Fibroblast of skin of left quadriceps (primary cell): ENCODE measurements around the gene OR4D2.
"Not testable (repeated sequence)": the region's sequence is repeated elsewhere in the genome, so short reads cannot be mapped to it uniquely, and the experiment has no call there.

Experiments used
- DNase-seq, 2 experiments: peaks; one replicate each; pipeline ENCODE4 v3.0.0-alpha.2; 2013; ENCODE audit warnings: low read depth in 2 of 2

OR4D2 gene

GRCh38 chr17:58166682-58167081 lies at the start of gene OR4D2:
OR4D2 (plus strand) TSS chr17:58166982; CDS start chr17:58169656, 2,674 bp downstream.
- no peak for DNase-seq

DNA sequence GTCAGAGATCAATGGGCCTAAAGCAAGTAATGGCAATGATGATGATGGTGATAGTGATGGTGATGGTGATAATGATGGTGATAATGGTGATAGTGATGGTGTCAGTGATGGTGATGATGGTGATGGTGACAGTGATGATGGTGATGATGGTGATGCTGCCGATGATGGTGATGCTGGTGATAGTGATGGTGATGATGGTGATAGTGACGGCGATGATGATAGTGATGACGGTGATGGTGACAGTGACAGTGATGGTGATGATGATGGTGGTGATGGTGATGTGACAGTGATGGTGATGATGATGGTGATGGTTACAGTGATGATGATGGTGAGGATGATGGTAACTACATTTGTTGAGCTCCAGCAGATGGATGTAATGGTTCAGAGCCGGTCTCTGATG lies 49.4 kb upstream of the OR4D2 start:
- no peak for DNase-seq

- no peak for DNase-seq
Measured at GRCh38 chr17:58119491-58119890, 47.3 kb upstream of the OR4D2 start.

- DNase-seq: peak; percentile 15 to 18
Measured at GRCh38 chr17:58120195-58120822, 46.5 kb upstream of the OR4D2 start.

GRCh38 chr17:58121925-58122324 lies 44.9 kb upstream of the OR4D2 start:
- DNase-seq: peak; percentile 4 to 5

DNA sequence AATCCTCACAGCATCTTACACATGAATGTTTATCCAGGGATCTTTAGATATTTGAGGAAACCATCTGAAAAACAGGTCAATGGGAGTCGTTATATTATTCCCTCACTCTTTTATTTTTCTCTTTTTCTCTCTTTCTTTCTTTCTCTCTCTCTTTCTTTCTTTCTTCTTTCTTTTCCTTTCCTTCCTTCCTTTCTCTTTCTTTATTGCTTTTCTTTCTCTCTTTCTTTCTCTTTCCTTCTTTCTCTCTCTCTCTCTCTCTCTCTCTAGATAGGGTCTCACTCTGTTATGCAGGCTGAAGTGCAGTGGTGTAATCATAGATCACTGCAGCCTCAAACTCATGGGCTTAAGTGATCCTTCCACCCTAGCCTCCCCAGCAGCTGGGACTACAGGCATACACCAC lies 38.9 kb upstream of the OR4D2 start:
- no peak for DNase-seq

DNA sequence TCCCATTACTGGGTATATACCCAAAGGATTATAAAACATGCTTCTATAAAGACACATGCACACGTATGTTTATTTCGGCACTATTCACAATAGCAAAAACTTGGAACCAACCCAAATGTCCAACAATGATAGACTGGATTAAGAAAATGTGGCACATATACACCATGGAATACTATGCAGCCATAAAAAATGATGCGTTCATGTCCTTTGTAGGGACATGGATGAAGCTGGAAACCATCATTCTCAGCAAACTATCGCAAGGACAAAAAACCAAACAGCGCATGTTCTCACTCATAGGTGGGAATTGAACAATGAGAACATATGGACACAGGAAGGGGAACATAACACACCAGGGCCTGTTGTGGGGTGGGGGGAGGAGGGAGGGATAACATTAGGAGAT lies 34.1 kb upstream of the OR4D2 start:
- DNase-seq: not testable (repeated sequence)

GRCh38 chr17:58136669-58137279 lies 30.0 kb upstream of the OR4D2 start:
- DNase-seq: no peak

GRCh38 chr17:58141505-58141904 lies 25.3 kb upstream of the OR4D2 start:
- DNase-seq: no peak

DNA sequence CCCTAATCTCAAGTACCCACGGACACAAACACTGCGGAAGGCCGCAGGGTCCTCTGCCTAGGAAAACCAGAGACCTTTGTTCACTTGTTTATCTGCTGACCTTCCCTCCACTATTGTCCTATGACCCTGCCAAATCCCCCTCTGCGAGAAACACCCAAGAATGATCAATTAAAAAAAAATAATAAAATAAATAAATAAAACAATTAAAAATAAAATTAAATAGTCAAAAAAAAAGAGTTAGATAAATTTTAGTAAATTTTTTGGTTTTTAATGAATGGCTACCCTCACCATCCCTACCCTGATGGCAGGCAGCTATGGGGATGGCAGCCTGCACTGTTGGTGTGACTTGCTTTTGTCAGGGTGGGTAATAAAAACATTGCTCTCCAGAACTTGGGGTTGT lies 23.4 kb upstream of the OR4D2 start:
- DNase-seq: not testable (repeated sequence)

- DNase-seq: no peak
Measured at GRCh38 chr17:58144801-58145200, 22.0 kb upstream of the OR4D2 start.

DNA sequence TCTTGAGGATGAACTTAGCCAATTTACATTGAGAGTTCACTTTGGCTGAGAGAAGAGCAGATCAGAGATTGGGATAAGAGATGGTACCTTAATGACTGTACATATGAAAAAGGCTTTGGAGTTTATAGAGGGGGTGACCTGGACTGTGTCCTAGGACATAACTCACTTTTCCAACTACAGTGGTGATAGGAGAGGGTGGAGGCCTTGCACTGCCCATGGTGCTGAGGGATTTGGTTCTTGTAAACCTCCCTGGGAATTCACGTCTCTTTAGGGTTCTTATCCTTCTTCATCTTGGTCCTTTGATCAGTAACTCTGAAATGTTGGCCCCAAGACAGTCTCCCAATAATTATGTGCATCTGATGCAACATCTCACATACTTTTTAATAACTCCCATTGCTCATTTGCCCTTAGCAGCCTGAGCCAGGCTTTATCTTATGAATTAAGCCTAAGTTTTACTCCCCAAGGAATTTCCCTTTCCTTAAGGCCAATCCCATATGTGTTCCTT lies 18.8 kb upstream of the OR4D2 start, which contains the start of gene OR4D1:
OR4D1 (plus strand) TSS at position 455 of the 505 bp plus-strand sequence. CDS start 6,770 bp downstream, outside the sequence.
- no peak for DNase-seq

GRCh38 chr17:58148609-58149008 lies 18.2 kb upstream of the OR4D2 start:
- no peak for DNase-seq

DNA sequence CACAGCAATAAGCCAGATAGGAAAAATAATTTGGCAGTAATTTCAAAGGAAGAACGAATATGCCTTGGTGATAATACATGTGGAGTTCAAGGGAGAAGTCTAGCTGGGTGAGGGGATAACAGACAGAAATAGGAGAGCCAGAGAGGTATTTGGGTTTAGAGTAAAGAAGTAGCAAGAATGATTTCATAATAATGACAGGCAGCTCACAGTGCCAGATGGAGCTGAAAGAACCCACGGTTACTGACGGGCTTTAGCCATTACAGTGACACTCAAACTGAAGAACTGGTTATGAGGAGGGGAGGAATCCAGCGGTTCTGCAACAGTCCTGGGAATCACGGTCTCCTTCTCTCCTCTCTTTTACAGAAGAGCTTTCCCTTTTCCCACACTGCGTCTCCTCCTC lies 16.4 kb upstream of the OR4D2 start:
- no peak for DNase-seq

- DNase-seq: no peak
Measured at GRCh38 chr17:58153046-58153445, 13.7 kb upstream of the OR4D2 start.

GRCh38 chr17:58153671-58154070 lies 13.1 kb upstream of the OR4D2 start:
- DNase-seq: no peak

DNA sequence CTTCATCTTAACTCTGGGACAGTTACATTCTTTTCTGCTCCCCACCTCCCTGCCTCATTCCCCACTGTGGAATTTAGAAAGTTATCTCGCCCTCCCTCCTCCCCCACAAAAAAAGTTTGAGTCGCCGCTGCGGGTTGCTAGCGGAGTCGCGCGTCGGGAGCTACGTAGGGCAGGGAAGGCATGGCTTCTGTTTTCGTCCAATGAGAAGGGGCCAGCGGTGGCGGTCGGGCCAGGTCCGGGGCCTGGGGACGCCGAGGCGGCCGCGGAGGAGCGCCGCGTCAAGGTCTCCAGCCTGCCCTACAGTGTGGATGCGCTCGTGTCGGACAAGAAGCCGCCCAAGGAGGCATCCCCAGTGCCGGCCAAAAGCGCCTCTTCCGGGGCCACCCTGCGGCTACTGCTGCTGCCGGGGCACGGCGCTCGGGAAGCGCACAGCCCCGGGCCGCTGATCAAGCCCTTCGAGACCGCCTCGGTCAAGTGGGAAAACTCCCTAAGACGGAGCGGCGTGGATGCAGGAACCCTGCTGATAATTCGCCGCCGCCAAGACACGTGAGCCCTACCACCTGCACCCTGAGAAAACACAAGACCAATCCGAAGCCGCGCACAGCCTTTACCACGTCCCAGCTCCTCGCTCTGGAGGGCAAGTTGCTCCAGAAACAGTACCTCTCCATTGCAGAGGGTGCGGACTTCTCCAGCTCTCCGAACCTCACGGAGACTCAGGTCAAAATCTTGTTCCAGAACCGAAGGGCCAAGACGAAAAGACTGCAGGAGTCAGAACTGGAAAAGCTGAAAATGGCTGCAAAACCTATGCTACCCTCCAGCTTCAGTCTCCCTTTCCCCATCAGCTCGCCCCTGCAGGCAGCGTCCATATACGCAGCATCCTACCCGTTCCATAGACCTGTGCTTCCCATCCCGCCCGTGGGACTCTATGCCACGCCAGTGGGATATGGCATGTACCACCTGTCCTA lies 9.7 kb upstream of the OR4D2 start:
- no peak for DNase-seq

- DNase-seq: no peak
Measured at GRCh38 chr17:58158181-58158580, 8.6 kb upstream of the OR4D2 start.

DNA sequence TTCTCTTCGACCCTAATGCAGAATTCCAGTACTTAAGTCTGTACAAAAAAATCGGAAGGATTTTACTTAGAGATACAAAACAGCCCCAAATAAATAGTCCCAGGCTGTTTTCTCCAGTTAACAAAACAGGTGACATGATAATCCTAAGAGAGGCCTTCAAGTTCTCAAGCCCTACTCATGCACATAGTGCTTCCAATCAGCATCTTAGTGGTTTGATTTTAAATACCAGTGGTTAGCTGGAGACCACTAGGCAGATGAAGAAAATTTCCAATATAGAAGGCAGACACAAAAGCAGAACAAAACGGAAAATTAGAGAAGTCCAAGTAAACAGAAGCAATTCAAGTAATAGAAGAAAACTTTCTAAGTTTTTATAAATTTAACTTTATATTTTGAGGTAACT lies 5.2 kb upstream of the OR4D2 start:
- DNase-seq: no peak

GRCh38 chr17:58165981-58166380 lies 801 bp upstream of the OR4D2 start:
- DNase-seq: no peak

DNA sequence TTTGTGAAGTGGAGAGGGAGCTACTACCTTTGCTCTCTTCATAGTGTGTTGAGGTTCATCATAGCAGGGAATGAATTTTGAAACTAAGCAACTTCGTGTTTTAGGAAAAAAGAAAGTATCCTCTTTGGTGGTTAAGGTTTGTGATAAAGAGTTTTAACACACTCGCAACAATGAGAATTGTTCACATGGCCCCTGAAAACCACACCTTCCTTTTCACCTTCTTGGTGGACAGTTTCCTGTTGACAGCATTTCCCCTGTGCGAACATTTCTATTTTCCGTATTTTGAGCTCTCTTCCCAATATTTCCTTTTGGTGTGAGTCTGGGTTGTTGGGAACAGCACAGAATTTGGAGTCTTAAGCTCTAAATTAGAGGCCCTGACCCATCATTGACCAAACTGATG lies 3.8 kb downstream of the OR4D2 start:
- no peak for DNase-seq

DNA sequence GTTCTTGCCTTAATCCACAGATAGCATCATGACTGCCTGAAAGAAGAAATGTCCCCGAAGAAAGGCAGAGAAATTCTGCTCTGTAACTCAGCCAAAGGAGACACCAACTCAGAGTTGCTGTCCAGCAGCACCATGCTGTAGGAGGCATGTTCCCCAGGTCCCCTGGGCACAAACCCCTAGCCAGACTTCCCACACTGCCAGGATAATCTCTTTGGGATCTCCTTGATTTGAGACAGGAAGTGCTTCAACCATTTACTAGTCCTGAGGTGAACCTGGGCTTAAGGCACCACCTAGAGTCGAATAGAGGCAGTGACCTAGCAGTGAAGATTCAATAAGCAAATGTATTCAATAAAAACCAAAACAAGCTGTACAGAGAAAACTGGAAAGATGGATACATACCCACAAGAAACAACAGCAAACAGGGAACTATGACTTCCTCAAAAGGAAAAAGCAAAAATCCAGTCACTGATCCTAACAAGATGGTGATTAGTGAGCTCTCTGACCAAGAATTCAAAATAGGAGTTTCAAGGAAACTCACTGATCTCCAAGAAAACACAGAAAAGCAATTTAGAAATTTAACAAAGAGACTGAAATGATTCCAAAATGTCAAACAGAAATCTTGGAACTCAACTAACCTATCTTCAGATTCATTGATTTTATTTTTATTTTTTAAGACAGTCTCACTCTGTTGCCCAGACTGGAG lies 5.7 kb downstream of the OR4D2 start:
- no peak for DNase-seq
